ENCODE data around the gene TBL1Y. TPM values are rescaled to one million over a fixed set of nuclear protein-coding genes. Genes with fewer than 3 reads are reported as not detected.

TBL1Y gene
- total and polyA plus RNA-seq, 4 experiments from 2014 or later = not detected

DNA sequence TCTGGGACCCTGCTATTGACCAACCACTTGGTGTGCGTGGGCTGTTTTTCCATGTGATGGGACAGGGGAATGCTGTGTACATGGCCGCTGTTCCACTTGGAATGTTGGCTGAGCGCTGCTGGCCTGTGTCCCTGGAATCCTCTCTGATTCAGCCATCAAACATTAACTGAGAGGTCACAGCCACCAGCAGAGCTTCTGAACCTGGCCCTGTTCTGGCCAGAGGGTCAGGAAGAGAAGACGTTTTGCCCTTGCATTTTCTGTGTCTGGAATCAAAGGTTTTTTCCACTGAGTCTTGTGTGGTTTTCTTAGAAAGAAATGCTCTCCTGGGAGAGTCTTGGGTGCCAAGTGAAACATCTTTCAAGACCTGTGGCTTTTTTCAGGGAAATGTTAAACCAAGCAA is 85.5 kb downstream of the TBL1Y start:
- Histone ChIP-seq H3K4me3 (ENCODE audit: low read length in 2 of 2) (no peak overlapping the region), H3K4me1 (ENCODE audit: insufficient read depth, low read length) (no peaks in the 10 kb centered on the region), H3K27ac (ENCODE audit: low read depth, low read length) (no peak overlapping the region), H3K36me3 (ENCODE audit: insufficient read depth, low read length) (no peaks in the 10 kb centered on the region), H3K27me3 (ENCODE audit: insufficient read depth, low read length) (no peaks in the 10 kb centered on the region), H3K9me3 (ENCODE audit: control insufficient read depth in 1 of 2, low read length in 2 of 2) (no peaks in the 10 kb centered on the region)
- CTCF ChIA-PET (ENCODE audit: partially characterized antibody) = no interaction called here
- Mint-ChIP-seq H3K27me3 (no peaks in the 10 kb centered on the region), H3K36me3 (no peaks in the 10 kb centered on the region), H3K4me1 (no peaks in the 10 kb centered on the region), H3K27ac (no peak overlapping the region), H3K4me3 (no peak overlapping the region), H3K9me3 (no peaks in the 10 kb centered on the region)
- no peak for DNase-seq
- intact Hi-C loops (cut with micrococcal nuclease) = no loop called here
- POLR2A ChIA-PET (ENCODE audit: partially characterized antibody) = no interaction called here

DNA sequence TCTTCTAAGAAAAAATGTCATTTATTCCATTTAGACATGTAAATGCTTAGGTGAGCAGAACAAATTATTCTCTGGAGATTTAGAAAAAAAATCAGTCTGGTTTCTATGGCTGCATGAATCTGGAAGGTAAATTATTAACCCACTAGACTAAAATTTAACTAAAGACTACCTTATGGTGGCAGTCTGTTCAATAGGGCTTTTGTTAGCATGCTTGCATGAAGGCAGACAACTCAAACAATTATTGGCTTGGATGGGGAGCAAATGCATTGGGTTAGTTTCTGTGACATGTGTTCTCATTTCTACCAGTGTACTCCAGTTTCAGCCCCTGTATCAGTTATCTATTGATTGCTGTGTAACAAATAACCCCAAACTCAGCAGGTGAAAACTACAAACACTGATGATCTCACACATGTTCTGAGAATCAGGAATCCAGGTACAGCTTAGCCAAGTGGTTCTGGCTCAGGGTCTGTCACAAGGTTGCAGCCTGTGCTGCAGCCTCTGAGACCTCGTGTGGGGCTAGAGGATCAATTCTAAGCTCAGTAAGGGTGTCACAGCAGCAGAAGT is 87.1 kb downstream of the TBL1Y start:
- H3K36me3 ChIP-seq (ENCODE audit: insufficient read depth, low read length) = no peaks in the 10 kb centered on the region
- Mint-ChIP-seq H3K4me1 (no peaks in the 10 kb centered on the region), H3K9me3 (no peaks in the 10 kb centered on the region), H3K27ac (no peak overlapping the region), H3K36me3 (no peaks in the 10 kb centered on the region), H3K4me3 (no peak overlapping the region), H3K27me3 (no peaks in the 10 kb centered on the region)
- ChIA-PET CTCF (ENCODE audit: partially characterized antibody) (no interaction called here), POLR2A (ENCODE audit: partially characterized antibody) (no interaction called here)
- no peaks in the 10 kb centered on the region for H3K27me3 ChIP-seq (ENCODE audit: insufficient read depth, low read length)
- no peak overlapping the region for H3K4me3 ChIP-seq (ENCODE audit: low read length in 2 of 2)
- intact Hi-C loops (cut with micrococcal nuclease) = no loop called here
- no peaks in the 10 kb centered on the region for H3K4me1 ChIP-seq (ENCODE audit: insufficient read depth, low read length)
- H3K27ac ChIP-seq (ENCODE audit: low read depth, low read length) = no peak overlapping the region
- no peak for DNase-seq
- no peaks in the 10 kb centered on the region for H3K9me3 ChIP-seq (ENCODE audit: control insufficient read depth in 1 of 2, low read length in 2 of 2)

DNA sequence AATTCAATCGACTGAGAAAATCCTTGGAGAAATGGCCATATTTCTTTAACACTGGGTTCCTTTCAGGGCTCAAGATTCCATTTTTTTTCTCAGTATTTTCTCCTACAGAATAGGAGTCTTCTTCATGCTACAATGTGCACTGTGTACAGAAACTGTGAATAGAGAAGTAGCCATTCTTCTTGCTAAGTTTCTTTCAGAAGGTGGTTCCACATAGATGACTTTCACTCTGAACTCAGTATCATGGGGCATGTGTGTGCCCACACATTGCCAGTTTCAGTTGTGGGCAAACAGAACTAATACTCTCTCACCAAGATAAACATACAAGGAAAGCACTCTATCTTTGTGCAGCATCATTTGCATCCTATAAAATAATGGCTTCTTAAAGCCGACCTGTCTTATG is 89.4 kb downstream of the TBL1Y start:
- ChIA-PET POLR2A (ENCODE audit: partially characterized antibody) (no interaction called here), CTCF (ENCODE audit: partially characterized antibody) (no interaction called here)
- intact Hi-C loops (cut with micrococcal nuclease) = no loop called here
- Mint-ChIP-seq H3K4me1 (no peaks in the 10 kb centered on the region), H3K4me3 (no peak overlapping the region), H3K27ac (no peak overlapping the region), H3K27me3 (peaks cover 0 to 1% of the 10 kb centered on the region in 2 donors), H3K36me3 (no peaks in the 10 kb centered on the region), H3K9me3 (no peaks in the 10 kb centered on the region)
- H3K9me3 ChIP-seq (ENCODE audit: control insufficient read depth in 1 of 2, low read length in 2 of 2) = no peaks in the 10 kb centered on the region
- no peak for DNase-seq
- H3K27me3 ChIP-seq (ENCODE audit: insufficient read depth, low read length) = no peaks in the 10 kb centered on the region
- no peak overlapping the region for H3K27ac ChIP-seq (ENCODE audit: low read depth, low read length)
- no peaks in the 10 kb centered on the region for H3K4me1 ChIP-seq (ENCODE audit: insufficient read depth, low read length)
- H3K36me3 ChIP-seq (ENCODE audit: insufficient read depth, low read length) = no peaks in the 10 kb centered on the region
- H3K4me3 ChIP-seq (ENCODE audit: low read length in 2 of 2) = no peak overlapping the region

DNA sequence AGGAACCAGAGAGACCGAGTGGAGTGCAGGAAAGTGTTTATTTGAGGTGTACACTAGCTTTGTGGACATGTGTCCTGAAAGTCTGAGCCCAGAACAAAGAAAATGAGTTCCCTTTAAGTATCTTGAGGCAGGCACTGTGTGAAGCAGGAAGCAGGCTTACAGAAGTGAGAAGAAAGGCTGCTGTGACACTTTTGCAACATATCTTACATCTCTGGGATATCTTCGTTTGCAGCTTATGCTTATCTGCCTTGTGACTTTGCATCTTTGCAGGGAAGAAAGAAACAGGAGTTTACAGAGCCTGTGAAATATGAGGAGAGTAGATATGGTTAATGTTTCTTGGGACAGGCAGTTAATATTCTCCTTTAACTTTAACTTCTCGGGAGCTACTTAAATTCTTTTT is 92.1 kb downstream of the TBL1Y start:
- H3K9me3 Mint-ChIP-seq = no peaks in the 10 kb centered on the region
- POLR2A ChIA-PET (ENCODE audit: partially characterized antibody) = no interaction called here
- H3K4me1 ChIP-seq (ENCODE audit: insufficient read depth, low read length) = no peaks in the 10 kb centered on the region
- peaks cover 0 to 1% of the 10 kb centered on the region in 2 donors for H3K27me3 Mint-ChIP-seq
- no peaks in the 10 kb centered on the region for H3K9me3 ChIP-seq (ENCODE audit: control insufficient read depth in 1 of 2, low read length in 2 of 2)
- no peak overlapping the region for H3K4me3 Mint-ChIP-seq
- H3K4me3 ChIP-seq (ENCODE audit: low read length in 2 of 2) = no peak overlapping the region
- intact Hi-C loops (cut with micrococcal nuclease) = no loop called here
- CTCF ChIA-PET (ENCODE audit: partially characterized antibody) = no interaction called here
- H3K36me3 ChIP-seq (ENCODE audit: insufficient read depth, low read length) = no peaks in the 10 kb centered on the region
- H3K27ac ChIP-seq (ENCODE audit: low read depth, low read length) = no peak overlapping the region
- no peaks in the 10 kb centered on the region for H3K27me3 ChIP-seq (ENCODE audit: insufficient read depth, low read length)
- no peak for DNase-seq
- H3K36me3 Mint-ChIP-seq = no peaks in the 10 kb centered on the region
- H3K27ac Mint-ChIP-seq = no peak overlapping the region
- H3K4me1 Mint-ChIP-seq = no peaks in the 10 kb centered on the region

DNA sequence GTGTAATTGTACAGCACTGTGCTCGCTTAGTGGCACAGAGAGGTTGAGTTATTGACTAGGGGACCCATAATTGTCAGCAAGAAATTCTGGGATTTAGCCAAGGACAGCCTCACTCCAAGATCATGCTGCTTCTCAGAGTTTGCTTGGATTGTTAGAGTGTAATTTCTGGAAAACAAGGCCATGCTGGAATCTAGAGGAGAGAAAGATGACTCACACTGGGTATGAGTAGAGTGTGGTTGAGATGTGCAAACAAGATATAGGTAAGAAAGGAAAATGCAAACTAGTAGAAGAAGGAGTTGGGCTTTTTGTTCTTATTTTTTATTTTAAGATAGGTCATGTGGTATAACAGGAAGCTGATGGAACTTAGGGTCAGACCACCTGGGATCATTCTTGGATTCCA is 97.4 kb downstream of the TBL1Y start:
- Histone ChIP-seq H3K4me1 (ENCODE audit: insufficient read depth, low read length) (no peaks in the 10 kb centered on the region), H3K9me3 (ENCODE audit: control insufficient read depth in 1 of 2, low read length in 2 of 2) (no peaks in the 10 kb centered on the region), H3K27me3 (ENCODE audit: insufficient read depth, low read length) (no peaks in the 10 kb centered on the region), H3K27ac (ENCODE audit: low read depth, low read length) (no peak overlapping the region), H3K4me3 (ENCODE audit: low read length in 2 of 2) (no peak overlapping the region), H3K36me3 (ENCODE audit: insufficient read depth, low read length) (no peaks in the 10 kb centered on the region)
- Mint-ChIP-seq H3K4me3 (no peak overlapping the region), H3K27me3 (peaks cover 0 to 1% of the 10 kb centered on the region in 2 donors), H3K4me1 (no peaks in the 10 kb centered on the region), H3K27ac (no peak overlapping the region), H3K9me3 (no peaks in the 10 kb centered on the region), H3K36me3 (no peaks in the 10 kb centered on the region)
- intact Hi-C loops (cut with micrococcal nuclease) = no loop called here
- DNase-seq = no peak
- ChIA-PET POLR2A (ENCODE audit: partially characterized antibody) (no interaction called here), CTCF (ENCODE audit: partially characterized antibody) (no interaction called here)

DNA sequence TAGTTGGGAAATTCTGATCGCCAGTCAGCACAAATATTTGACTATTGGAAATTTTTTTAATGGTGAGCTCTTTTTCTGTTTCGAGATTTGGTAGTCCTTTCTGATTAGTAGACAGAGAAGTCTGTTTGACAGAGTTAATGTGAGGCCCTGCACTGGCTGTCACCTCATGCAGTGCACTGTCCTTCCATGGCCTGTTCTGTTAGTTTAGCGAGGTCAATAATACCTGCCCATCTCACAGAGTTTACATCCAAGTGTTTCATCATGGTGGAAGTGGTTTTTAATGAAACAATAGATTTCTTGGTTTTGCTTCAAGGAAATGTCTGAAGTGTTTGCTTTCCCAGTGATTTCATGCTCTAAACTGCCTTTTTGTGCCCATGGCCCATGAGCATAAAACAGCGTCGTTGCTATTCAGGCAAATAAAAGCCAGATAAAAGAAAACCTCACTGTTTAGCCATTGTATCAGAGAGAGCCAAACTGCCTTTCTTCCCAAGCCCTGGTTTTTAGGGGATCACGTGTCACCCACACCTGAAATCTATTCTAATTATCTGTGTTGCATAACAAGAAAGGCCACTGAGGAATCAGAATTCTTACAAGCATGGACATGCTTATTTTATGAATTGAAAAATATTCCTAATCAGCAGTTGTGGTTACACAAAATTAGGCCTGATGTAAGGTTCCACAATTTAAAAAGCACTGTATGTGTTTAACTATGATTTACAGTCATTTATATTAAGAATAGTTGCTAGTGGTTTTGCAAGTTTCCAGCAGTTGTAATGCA is 98.3 kb downstream of the TBL1Y start:
- POLR2A ChIA-PET (ENCODE audit: partially characterized antibody) = no interaction called here
- Mint-ChIP-seq H3K27me3 (no peaks in the 10 kb centered on the region), H3K9me3 (no peaks in the 10 kb centered on the region), H3K4me3 (no peak overlapping the region), H3K36me3 (no peaks in the 10 kb centered on the region), H3K27ac (no peak overlapping the region), H3K4me1 (no peaks in the 10 kb centered on the region)
- Histone ChIP-seq H3K36me3 (ENCODE audit: insufficient read depth, low read length) (no peaks in the 10 kb centered on the region), H3K4me1 (ENCODE audit: insufficient read depth, low read length) (no peaks in the 10 kb centered on the region), H3K27ac (ENCODE audit: low read depth, low read length) (no peak overlapping the region), H3K4me3 (ENCODE audit: low read length in 2 of 2) (no peak overlapping the region), H3K9me3 (ENCODE audit: control insufficient read depth in 1 of 2, low read length in 2 of 2) (no peaks in the 10 kb centered on the region), H3K27me3 (ENCODE audit: insufficient read depth, low read length) (no peaks in the 10 kb centered on the region)
- intact Hi-C loops (cut with micrococcal nuclease) = no loop called here
- CTCF ChIA-PET (ENCODE audit: partially characterized antibody) = no interaction called here
- no peak for DNase-seq

DNA sequence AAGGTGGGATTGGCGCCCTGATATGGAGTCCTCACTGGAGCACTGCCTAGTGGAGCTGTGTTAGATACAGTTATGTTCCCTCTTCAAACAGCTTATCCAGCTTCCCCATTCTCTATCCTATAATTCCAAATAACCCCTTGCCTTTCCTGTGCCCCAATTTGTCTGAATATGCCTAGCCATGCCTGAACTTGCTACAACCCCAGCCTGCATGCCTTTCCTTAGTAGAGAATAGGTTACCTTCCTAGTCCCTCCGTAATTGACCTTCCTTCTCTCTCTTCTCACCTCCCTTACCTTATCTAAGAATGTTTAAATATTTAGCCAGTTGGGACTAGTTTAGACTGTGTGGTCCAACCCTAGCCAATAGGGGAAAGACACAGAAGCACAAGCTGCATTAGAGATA is 102.6 kb downstream of the TBL1Y start:
- H3K36me3 Mint-ChIP-seq = no peaks in the 10 kb centered on the region
- intact Hi-C loops (cut with micrococcal nuclease) = no loop called here
- CTCF ChIA-PET (ENCODE audit: partially characterized antibody) = no interaction called here
- H3K4me3 ChIP-seq (ENCODE audit: low read length in 2 of 2) = no peak overlapping the region
- H3K4me1 Mint-ChIP-seq = no peaks in the 10 kb centered on the region
- H3K4me1 ChIP-seq (ENCODE audit: insufficient read depth, low read length) = no peaks in the 10 kb centered on the region
- no peaks in the 10 kb centered on the region for H3K9me3 ChIP-seq (ENCODE audit: control insufficient read depth in 1 of 2, low read length in 2 of 2)
- POLR2A ChIA-PET (ENCODE audit: partially characterized antibody) = no interaction called here
- H3K9me3 Mint-ChIP-seq = no peaks in the 10 kb centered on the region
- no peaks in the 10 kb centered on the region for H3K27me3 ChIP-seq (ENCODE audit: insufficient read depth, low read length)
- no peaks in the 10 kb centered on the region for H3K27me3 Mint-ChIP-seq
- DNase-seq = no peak
- no peak overlapping the region for H3K27ac Mint-ChIP-seq
- no peak overlapping the region for H3K4me3 Mint-ChIP-seq
- no peak overlapping the region for H3K27ac ChIP-seq (ENCODE audit: low read depth, low read length)
- no peaks in the 10 kb centered on the region for H3K36me3 ChIP-seq (ENCODE audit: insufficient read depth, low read length)
